HG03439 (cell line): ENCODE measurements around the gene LPCAT3.

ENCODE experiments used
- ATAC-seq: cut with Tn5 transposase; IDR thresholded peaks from one replicate; pipeline ENCODE4 v1.9.1; 2021; ENCODE audit warnings: mild to moderate bottlenecking, moderate library complexity; ENCODE audit not compliant: unreplicated experiment

LPCAT3 gene

GRCh38 chr12:6965026-6965661 lies 53.1 kb downstream of the LPCAT3 start:
- ATAC-seq: no peak

DNA sequence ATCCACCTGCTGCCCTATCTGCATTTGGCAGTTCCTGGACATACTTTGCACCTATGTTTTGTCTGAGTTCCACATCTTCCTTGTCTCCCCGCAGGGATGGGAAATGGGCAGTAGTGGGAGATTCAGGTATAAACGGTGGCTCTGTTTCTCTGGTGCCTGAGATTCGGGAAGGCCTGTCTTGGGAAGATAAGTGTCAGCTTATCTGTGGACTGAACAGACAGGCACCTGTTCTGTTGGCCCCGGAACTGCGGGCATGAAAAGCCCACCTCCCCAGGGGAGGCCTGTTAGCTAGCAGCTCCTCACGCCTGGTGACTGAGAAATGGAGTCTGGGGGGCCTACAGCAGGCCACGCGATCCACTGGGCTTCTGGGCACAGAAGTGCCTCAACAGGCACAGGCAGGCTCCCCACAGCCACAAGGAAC lies 53.7 kb downstream of the LPCAT3 start:
- ATAC-seq: no peak

GRCh38 chr12:6963791-6964413 lies 54.4 kb downstream of the LPCAT3 start:
- ATAC-seq: no peak

GRCh38 chr12:6963016-6963731 lies 55.1 kb downstream of the LPCAT3 start:
- ATAC-seq: no peak

DNA sequence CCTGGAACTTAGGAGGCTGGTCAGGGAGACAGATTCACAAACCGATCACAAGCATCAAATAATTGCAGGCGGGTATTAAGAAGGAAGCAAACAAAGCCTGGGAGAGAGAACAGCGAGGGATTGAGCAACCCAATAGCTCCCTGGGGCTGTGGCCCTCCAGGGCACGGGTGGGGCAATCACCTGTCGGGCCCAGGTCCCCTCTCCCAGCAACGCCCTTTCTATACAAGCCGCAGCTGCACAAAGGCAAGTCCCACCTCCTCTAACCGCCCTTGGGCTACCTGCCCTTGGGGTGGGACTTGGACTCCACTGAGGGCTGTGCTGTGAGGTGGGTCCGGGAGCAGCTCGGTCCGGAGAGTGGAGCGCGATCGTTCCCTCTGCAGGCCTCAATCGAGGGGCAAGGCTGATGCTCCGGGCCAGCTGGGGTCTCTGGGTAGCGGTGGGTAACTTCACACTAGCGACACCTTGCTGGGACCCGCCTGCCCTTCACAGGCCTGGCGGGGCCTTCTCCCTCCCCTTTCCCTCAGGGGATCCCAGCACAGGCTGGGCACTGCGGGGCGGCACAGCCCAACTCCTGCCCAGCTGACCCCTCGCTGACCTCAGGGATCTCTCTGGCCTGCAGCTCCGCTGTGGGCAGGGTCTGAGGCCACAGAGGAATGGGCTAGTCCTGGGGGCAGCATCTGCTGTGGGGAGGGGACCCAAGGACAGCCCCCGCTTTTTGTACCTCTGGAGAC lies 55.8 kb downstream of the LPCAT3 start:
- ATAC-seq: no peak

GRCh38 chr12:6961695-6962284 lies 56.5 kb downstream of the LPCAT3 start:
- no peak for ATAC-seq

DNA sequence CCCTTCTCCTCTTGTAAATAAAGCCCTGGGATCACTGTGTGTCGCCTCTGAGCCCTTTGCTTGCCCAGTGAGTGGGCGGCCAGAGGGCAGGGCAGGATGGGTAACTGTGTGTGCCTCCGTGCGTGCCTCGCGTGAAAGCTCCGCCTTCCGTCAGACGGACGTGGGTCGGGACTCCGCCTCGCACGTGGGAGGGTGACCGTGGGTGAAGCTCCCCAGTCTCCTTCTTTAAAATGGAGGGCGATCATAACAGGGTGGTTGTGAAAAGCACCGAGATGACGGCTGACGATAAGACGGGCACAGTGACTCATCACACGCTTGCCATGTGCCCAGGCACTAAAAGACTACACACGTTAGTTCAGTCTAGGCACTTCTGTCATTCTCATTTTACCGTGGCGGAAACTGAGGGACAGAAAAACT lies 57.0 kb downstream of the LPCAT3 start:
- no peak for ATAC-seq

DNA sequence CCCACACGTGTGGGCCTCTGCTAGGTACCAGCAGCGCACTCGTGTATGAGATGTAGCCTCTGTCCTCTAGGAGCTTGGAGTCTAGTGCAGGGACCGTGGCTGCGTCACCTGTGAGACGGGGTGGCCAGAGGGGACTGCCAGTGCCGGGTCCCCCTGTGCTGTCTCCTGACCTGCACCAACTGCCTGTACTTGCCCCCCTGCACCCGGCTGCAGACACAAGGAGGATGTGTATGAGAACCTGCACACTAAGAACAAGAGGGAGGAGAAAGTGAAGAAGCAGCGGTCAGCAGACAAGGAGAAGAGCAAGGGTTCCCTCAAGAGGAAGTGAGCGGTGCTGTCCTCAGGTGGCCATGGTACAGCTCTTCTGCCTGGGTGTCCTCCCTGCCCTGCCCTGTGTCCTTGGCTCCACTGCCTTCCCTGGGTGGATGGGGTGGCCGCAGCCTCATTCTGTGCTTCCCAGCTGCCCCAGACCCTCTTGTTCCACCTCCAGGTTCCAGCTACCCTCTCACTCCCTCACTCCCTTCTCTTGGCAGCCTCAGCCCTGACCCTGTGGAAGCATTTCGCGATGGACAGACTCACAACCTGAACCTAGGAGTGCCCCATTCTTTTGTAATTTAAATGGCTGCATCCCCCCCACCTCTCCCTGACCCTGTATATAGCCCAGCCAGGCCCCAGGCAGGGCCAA lies 57.5 kb downstream of the LPCAT3 start:
- ATAC-seq: no peak

DNA sequence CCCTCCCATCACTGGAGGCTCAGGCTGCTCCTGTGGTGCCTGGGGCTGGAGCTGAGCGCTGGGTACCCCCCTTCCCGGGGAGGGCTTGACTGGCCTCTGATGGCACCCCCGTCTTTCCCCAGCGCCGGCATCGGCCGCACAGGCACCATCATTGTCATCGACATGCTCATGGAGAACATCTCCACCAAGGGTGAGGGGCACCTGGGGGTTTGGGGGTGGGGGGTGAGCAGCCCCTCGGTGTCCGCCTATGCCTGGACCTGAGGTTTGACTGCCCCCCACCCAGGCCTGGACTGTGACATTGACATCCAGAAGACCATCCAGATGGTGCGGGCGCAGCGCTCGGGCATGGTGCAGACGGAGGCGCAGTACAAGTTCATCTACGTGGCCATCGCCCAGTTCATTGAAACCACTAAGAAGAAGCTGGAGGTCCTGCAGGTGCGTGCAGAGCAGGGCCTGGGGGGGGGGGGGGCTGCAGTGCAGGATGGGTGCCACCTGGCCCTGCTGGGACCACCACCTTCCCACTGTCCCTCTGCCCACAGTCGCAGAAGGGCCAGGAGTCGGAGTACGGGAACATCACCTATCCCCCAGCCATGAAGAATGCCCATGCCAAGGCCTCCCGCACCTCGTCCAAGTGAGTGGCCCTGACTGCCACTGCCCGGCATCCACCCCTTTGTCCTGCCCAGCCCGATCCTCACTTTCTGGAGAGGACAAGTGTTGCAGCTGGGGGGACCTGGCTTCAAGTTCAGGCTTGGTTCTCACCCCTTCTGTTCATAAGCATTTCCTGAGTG lies 58.3 kb downstream of the LPCAT3 start:
- no peak for ATAC-seq

DNA sequence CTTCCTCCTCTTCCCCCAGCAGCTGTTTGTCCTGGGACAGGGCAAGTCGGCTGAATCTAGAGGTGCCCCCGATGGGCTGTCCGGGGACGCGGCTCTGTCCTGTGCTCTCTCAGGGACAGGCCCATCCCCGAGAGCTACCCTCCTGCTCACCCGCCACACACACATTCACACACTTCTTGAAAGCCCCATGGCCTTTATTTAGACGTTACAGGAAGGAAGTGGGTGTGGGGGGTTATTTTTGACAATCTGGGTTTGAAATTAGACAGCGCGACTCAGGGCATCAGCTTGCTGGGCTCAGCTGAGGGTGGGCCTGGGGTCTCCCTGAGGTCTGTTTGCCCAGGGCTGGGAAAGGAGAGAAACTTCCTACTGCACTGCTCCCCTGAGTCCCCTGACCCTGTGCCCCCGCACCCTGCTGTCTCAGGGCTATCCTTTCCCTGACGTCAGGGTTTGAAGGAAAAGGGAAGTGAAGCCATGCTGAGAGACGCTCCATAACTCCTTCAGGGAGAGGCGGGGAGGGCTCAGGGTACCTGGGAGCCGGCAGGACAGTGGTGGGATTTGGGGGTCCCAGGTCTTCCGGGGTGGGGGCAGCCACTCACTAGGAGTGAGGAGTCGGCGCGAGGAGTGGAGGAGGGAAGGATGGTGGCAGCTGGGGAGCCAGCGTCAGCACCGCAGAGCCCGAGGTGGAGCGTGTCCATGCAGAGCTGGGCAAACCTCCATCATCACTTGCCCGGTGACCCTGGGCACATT lies 59.0 kb downstream of the LPCAT3 start:
- ATAC-seq: peak; percentile 39

- no peak for ATAC-seq
Measured at GRCh38 chr12:6958609-6959057, 59.6 kb downstream of the LPCAT3 start.

GRCh38 chr12:6957741-6958608 lies 60.3 kb downstream of the LPCAT3 start:
- ATAC-seq: no peak

- ATAC-seq: no peak
Measured at GRCh38 chr12:6957151-6957701, 61.0 kb downstream of the LPCAT3 start.

- no peak for ATAC-seq
Measured at GRCh38 chr12:6956021-6956727, 62.1 kb downstream of the LPCAT3 start.

DNA sequence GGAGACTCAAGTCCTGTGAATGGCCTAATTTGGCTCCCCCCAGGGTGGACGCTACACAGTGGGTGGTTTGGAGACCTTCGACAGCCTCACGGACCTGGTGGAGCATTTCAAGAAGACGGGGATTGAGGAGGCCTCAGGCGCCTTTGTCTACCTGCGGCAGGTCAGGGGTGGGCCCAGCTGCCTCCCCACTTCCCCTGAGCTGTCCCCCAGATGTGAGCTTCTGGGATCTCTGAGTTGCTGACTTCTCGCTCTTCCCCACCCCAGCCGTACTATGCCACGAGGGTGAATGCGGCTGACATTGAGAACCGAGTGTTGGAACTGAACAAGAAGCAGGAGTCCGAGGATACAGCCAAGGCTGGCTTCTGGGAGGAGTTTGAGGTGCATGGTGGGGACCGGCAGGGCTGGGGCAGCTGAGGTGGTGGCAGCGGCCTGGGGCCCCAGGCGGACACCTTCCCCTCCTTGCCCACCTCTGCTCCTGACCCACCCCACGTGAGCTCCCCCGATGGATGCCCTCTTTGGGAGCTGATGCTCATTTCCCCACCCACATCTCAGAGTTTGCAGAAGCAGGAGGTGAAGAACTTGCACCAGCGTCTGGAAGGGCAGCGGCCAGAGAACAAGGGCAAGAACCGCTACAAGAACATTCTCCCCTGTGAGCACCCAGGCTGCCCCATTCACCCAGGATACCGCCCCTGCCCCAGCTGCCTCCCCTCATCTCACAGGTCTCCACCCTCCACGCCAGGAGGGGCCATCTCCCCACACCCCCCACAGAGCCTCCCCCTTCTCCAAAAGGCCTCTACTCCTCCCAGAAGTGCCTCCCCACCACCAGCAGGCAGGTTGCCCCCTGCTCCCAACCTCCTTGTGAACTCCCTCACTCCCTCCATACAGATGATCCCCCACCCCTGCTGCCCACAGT lies 62.9 kb downstream of the LPCAT3 start:
- ATAC-seq: no peak
